Omental fat pad (tissue), 4 donors: ENCODE data around the gene CLCN2. TPM values are rescaled to one million over a fixed set of nuclear protein-coding genes. Genes with fewer than 3 reads are reported as not detected.

Experiments
- ATAC-seq: fragments of 150-250 bp; one replicate; pipeline ENCODE4 v1.9.1; 2016; ENCODE audit warnings: mild to moderate bottlenecking, moderate library complexity; ENCODE audit not compliant: low FRiP score
- DNase-seq: peaks from one replicate; pipeline ENCODE4 v3.0.0-alpha.2; 2019; ENCODE audit warnings: low spot score
- CTCF ChIP-seq, 3 donors: fragments of 450-650 bp; IDR thresholded peaks; one replicate each; pipeline ENCODE4 v1.5.1; 2016 to 2017; ENCODE audit warnings: antibody characterized with exemption in 3 of 3, mild to moderate bottlenecking in 3 of 3, moderate library complexity in 2 of 3
- total RNA-seq, 4 donors: library from RNA; depleted of rRNA; stranded (reverse); fragments of >200 nt; gene quantifications; one replicate each; pipeline ENCODE4 v1.1.0, GENCODE V29; 2016

The CLCN2 gene
- total RNA-seq, 4 donors from 2014 or later, result 2.1 to 8.4 (median 3.8) TPM

- no peak for DNase-seq
- TF ChIP-seq CTCF (IDR thresholded peaks at IDR 0.05), result no peak
Observed at GRCh38 chr3:184359610-184360009, 1.8 kb downstream of the CLCN2 start.

GRCh38 chr3:184358921-184359350 is 2.5 kb downstream of the CLCN2 start:
- no peak for DNase-seq
- ATAC-seq, result no peak
- no peak for TF ChIP-seq CTCF (IDR thresholded peaks at IDR 0.05)

More at GRCh38 chr3:184359610-184360009, 1.8 kb downstream of the CLCN2 start:
- no peak for ATAC-seq

- DNase-seq (no peak), ATAC-seq (no peak)
- TF ChIP-seq CTCF (IDR thresholded peaks at IDR 0.05), result no peak
Observed at GRCh38 chr3:184358124-184358767, 3.2 kb downstream of the CLCN2 start.

- no peak for TF ChIP-seq CTCF (IDR thresholded peaks at IDR 0.05)
- DNase-seq (no peak), ATAC-seq (no peak)
Observed at GRCh38 chr3:184357248-184358123, 3.9 kb downstream of the CLCN2 start.

GRCh38 chr3:184355261-184356040 is 6.0 kb downstream of the CLCN2 start:
- no peak for TF ChIP-seq CTCF (IDR thresholded peaks at IDR 0.05)
- ATAC-seq (no peak), DNase-seq (no peak)

- no peak for DNase-seq
- no peak for TF ChIP-seq CTCF (IDR thresholded peaks at IDR 0.05)
- no peak for ATAC-seq
Observed at GRCh38 chr3:184354754-184355153, 6.7 kb downstream of the CLCN2 start.
